ENCODE measurements around the gene NHERF1. TPM values are rescaled to one million over a fixed set of nuclear protein-coding genes. Genes with fewer than 3 reads are reported as not detected.

Gene NHERF1
- total and polyA plus RNA-seq, 2 of the 8 experiments (the other 6 are each of a cell fraction or from before 2014, with no cell fraction given): 92.9 to 99.2 TPM

DNA sequence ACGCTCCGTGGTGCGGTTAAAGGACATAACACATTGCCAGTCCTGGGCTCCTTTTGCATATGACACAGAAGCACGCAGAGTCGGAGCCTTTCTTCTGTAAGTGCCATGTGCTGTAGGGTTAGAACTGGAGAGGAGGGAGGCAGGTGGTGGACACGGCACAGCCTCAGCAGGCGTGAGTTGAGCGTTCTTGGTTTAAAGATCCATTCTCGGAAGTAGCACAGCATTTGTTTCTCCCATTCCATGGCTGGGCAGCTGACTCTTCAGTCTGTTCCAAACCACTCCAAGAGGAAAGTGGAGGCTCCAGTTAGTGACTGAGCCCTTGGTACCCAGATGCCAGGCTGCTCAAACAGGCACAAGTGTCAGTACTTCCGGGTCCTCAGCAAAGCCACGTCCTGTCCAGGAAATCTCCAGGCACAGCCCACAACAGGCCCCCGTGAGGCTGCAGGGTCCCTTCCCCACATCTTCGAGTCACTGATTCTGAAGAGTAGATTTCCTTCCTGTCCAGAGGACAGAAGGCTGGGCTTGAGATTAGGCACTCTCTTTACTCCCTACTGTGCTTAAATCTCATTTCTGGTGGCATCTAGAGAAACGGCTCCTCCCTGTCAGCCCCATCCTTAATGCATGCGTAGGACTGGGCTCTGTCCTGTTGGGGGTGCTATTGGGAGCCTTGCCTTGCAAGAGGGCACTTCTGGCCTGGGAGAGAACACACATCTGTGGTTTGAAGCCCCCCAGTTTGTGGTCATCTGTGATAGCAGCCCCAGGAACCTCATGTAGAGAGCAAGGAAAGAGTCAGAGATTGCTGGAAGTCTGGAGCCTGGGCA lies 67.3 kb downstream of the NHERF1 start:
- Histone ChIP-seq H3K14ac (ENCODE audit: insufficient read length) (no peak overlapping the region), H3K27me3 (replicated peaks in 1 of 4; ENCODE audit: control insufficient read depth in 3 of 4, extremely low read depth in 1 of 4, insufficient read depth in 3 of 4, low read length in 3 of 4) (peaks cover 0 to 2% (median 0%) of the 10 kb centered on the region in 4 experiments; a peak in 3 of 7 replicates), H3K4ac (replicated peaks; ENCODE audit: insufficient read length, low read depth, low read length) (no peak overlapping the region), H3K9me3 (ENCODE audit: insufficient read depth in 2 of 2, low read depth in 1 of 2, low read length in 1 of 2) (no peaks in the 10 kb centered on the region), H3K4me1 (replicated peaks in 1 of 4; ENCODE audit: control insufficient read depth in 3 of 4, insufficient read depth in 4 of 4, low read length in 3 of 4) (peaks cover 0 to 4% (median 1%) of the 10 kb centered on the region in 4 experiments; a peak in 2 of 7 replicates), H3K79me1 (ENCODE audit: low read depth, low read length) (no peaks in the 10 kb centered on the region), H4K8ac (ENCODE audit: extremely low read depth, insufficient read depth, low read length) (no peak overlapping the region), H4K91ac (replicated peaks; ENCODE audit: insufficient read length, low read length) (no peak overlapping the region), H3K56ac (replicated peaks; ENCODE audit: insufficient read length, low read depth, low read length) (no peak overlapping the region), H3K4me3 (ENCODE audit: extremely low read depth in 1 of 4, insufficient read depth in 2 of 4, low read depth in 3 of 4, low read length in 4 of 4) (no peak overlapping the region), H2AFZ (ENCODE audit: low read length) (no peak overlapping the region), H3K27ac (ENCODE audit: low read depth, low read length) (no peak overlapping the region), H2BK120ac (replicated peaks; ENCODE audit: low read depth, low read length) (no peak overlapping the region), H3K18ac (ENCODE audit: extremely low read depth, low read length) (no peak overlapping the region), H3K36me3 (ENCODE audit: control insufficient read depth in 2 of 4, insufficient read depth in 4 of 4, low read length in 3 of 4) (no peaks in the 10 kb centered on the region; a peak in 2 of 8 replicates), H4K20me1 (replicated peaks in 1 of 2; ENCODE audit: control insufficient read depth in 1 of 2, insufficient read depth in 2 of 2, low read length in 2 of 2) (peaks cover 11 to 16% of the 10 kb centered on the region in 2 experiments), H3K4me2 (ENCODE audit: insufficient read depth in 1 of 2, low read depth in 2 of 2, low read length in 2 of 2) (no peak overlapping the region), H2BK12ac (ENCODE audit: low read depth, low read length) (no peak overlapping the region), H3K79me2 (ENCODE audit: control insufficient read depth in 1 of 2, insufficient read depth in 2 of 2, low read length in 2 of 2) (no peaks in the 10 kb centered on the region), H3K23ac (ENCODE audit: insufficient read length) (no peak overlapping the region), H4K5ac (ENCODE audit: insufficient read length, low read depth, low read length) (no peak overlapping the region), H3K9ac (replicated peaks in 1 of 4; ENCODE audit: extremely low read depth in 1 of 4, low read depth in 3 of 4, low read length in 3 of 4) (no peak overlapping the region), H3K23me2 (ENCODE audit: low read depth, low read length) (no peaks in the 10 kb centered on the region), H2BK5ac (ENCODE audit: low read depth, low read length) (no peak overlapping the region; the same call in 1 of the 2 replicates), H2BK15ac (ENCODE audit: low read length) (no peak overlapping the region), H2BK20ac (ENCODE audit: low read length) (no peak overlapping the region), H2AK5ac (ENCODE audit: low read depth, low read length) (no peak overlapping the region)
- FAIRE-seq: peak; percentile 74
- CTCF ChIA-PET (ENCODE audit: partially characterized antibody): interaction anchor here (0.6 to 99.6 kb wide), 3 partner anchors 3 to 130 kb away, joined by 3 to 2981 read pairs (median 2981); partner anchors contain the start of genes FDXR, GRIN2C and NAT9
- WGBS, 2 experiments (ENCODE audit: extremely low coverage in 1 of 2, insufficient coverage in 1 of 2, insufficient read length in 1 of 2, insufficient replicate concordance in 2 of 2, low coverage in 1 of 2, low lambda C conversion rate in 2 of 2, missing lambda C conversion rate in 1 of 2): 81% methylated on average over 15 of the region's 15 CpGs; no CpG with 5 or more reads in 1 of the 2 experiments
- peak in 1 of 2 experiments; percentile 77 for DNase-seq (ENCODE audit: low read depth in 1 of 2, low spot score in 2 of 2)
- POLR2A ChIA-PET (ENCODE audit: partially characterized antibody): no interaction called here
- TF ChIP-seq SP1 (IDR thresholded peaks at IDR 0.05; ENCODE audit: low read depth, low read length) (no peak), HDAC2 (IDR thresholded peaks at IDR 0.05; ENCODE audit: borderline replicate concordance in 1 of 2, low read depth in 2 of 2, low read length in 2 of 2) (no peak), CREB1 (IDR thresholded peaks at IDR 0.05) (0 out of 2 replicates have a peak, but pooled peaks have one; percentile 11), E2F6 (IDR thresholded peaks at IDR 0.05) (no peak), USF2 (IDR thresholded peaks at IDR 0.05; ENCODE audit: low read length) (no peak)
- TF ChIP-seq, protein P1, sequence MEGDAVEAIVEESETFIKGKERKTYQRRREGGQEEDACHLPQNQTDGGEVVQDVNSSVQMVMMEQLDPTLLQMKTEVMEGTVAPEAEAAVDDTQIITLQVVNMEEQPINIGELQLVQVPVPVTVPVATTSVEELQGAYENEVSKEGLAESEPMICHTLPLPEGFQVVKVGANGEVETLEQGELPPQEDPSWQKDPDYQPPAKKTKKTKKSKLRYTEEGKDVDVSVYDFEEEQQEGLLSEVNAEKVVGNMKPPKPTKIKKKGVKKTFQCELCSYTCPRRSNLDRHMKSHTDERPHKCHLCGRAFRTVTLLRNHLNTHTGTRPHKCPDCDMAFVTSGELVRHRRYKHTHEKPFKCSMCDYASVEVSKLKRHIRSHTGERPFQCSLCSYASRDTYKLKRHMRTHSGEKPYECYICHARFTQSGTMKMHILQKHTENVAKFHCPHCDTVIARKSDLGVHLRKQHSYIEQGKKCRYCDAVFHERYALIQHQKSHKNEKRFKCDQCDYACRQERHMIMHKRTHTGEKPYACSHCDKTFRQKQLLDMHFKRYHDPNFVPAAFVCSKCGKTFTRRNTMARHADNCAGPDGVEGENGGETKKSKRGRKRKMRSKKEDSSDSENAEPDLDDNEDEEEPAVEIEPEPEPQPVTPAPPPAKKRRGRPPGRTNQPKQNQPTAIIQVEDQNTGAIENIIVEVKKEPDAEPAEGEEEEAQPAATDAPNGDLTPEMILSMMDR (IDR thresholded peaks at IDR 0.05; ENCODE audit: control extremely low read depth in 1 of 3, insufficient read depth in 1 of 3, low read depth in 1 of 3, low read length in 3 of 3): peak; percentile 71 to 94 (median 85)

Data from H1 (cell line).